IMR-90 (cell line): Measurements from ENCODE around the gene RAB3A. TPM values are rescaled to one million over a fixed set of nuclear protein-coding genes. Genes with fewer than 3 reads are reported as not detected.

ENCODE experiments used
- ATAC-seq: fragments of 200-7000 bp; cut with Tn5 transposase; 2 replicates; pipeline ENCODE4 v1.9.1; 2020; ENCODE audit warnings: low read depth, mild to moderate bottlenecking, moderate library complexity
- BruUV-seq: library from RNA; stranded (reverse); fragments of 400-500 nt; replicated peaks from 2 replicates; lab custom pipeline; 2021; lab: Mats Ljungman, UMichigan
- CTCF ChIA-PET: fragments of 300-600 bp; formaldehyde crosslinking; extraction: SDS; loops from one replicate; lab custom pipeline; 2021; ENCODE audit warnings: antibody characterized with exemption; lab: Yijun Ruan, JAX
- POLR2A ChIA-PET: fragments of 300-600 bp; sonication (Branson Sonifier 250); formaldehyde crosslinking; loops from one replicate; lab custom pipeline; 2022; ENCODE audit warnings: antibody characterized with exemption; ENCODE audit not compliant: unreplicated experiment; lab: Charles Lee
- DNase-seq: peaks from one replicate; pipeline ENCODE4 v3.0.0; 2013
- H2AFZ ChIP-seq: replicated peaks from 2 replicates; pipeline ENCODE3; 2013; ENCODE audit warnings: low read length, mild to moderate bottlenecking; ENCODE audit not compliant: poor library complexity
- H2AK5ac ChIP-seq: 2 replicates; pipeline ENCODE4 v1.6.1; 2013; ENCODE audit warnings: low read depth, low read length, inconsistent platforms
- H2AK9ac ChIP-seq: replicated peaks from 2 replicates; pipeline ENCODE3; 2013; ENCODE audit warnings: mild to moderate bottlenecking, low read depth, low read length, moderate library complexity; ENCODE audit not compliant: poor library complexity
- H2BK120ac ChIP-seq: 2 replicates; pipeline ENCODE4 v1.6.1; 2013; ENCODE audit warnings: low read depth, low read length, inconsistent platforms
- H2BK15ac ChIP-seq: 3 replicates; pipeline ENCODE4 v1.6.1; 2013; ENCODE audit warnings: low read depth, low read length, inconsistent platforms
- H2BK20ac ChIP-seq: 2 replicates; pipeline ENCODE4 v1.6.1; 2013; ENCODE audit warnings: low read depth, mild to moderate bottlenecking, inconsistent platforms, low read length, moderate library complexity
- H2BK5ac ChIP-seq: 2 replicates; pipeline ENCODE4 v1.6.1; 2013; ENCODE audit warnings: mild to moderate bottlenecking, low read depth, low read length, inconsistent platforms; ENCODE audit not compliant: poor library complexity, severe bottlenecking
- H3K14ac ChIP-seq: replicated peaks from 2 replicates; pipeline ENCODE4 v1.6.1; 2013; ENCODE audit warnings: low read depth, low read length, inconsistent platforms
- H3K18ac ChIP-seq: 2 replicates; pipeline ENCODE4 v1.6.1; 2013; ENCODE audit warnings: low read depth, low read length, control low read depth
- H3K23ac ChIP-seq: 2 replicates; pipeline ENCODE4 v1.6.1; 2013; ENCODE audit warnings: low read depth, low read length, inconsistent platforms
- H3K27ac ChIP-seq: 2 replicates; pipeline ENCODE4 v1.5.1; 2013; ENCODE audit warnings: mild to moderate bottlenecking, control low read depth, low read length; ENCODE audit not compliant: insufficient read depth
- H3K27me3 ChIP-seq: 2 replicates; pipeline ENCODE4 v1.6.1; 2013; ENCODE audit warnings: low read length; ENCODE audit not compliant: control insufficient read depth, insufficient read depth
- H3K36me3 ChIP-seq: 2 replicates; pipeline ENCODE4 v1.6.1; 2013; ENCODE audit warnings: low read length, mixed read lengths; ENCODE audit not compliant: control insufficient read depth, insufficient read depth
- H3K4ac ChIP-seq: 2 replicates; pipeline ENCODE4 v1.6.1; 2013; ENCODE audit warnings: low read depth, low read length, inconsistent platforms
- H3K4me1 ChIP-seq: 2 replicates; pipeline ENCODE4 v1.6.1; 2013; ENCODE audit warnings: low read length, mixed read lengths; ENCODE audit not compliant: control insufficient read depth, insufficient read depth
- H3K4me2 ChIP-seq: 2 replicates; pipeline ENCODE4 v1.6.1; 2013; ENCODE audit warnings: low read depth, mild to moderate bottlenecking, control low read depth, low read length, moderate library complexity
- H3K4me3 ChIP-seq: 2 replicates; pipeline ENCODE4 v1.5.1; 2013; ENCODE audit warnings: low read depth, mild to moderate bottlenecking, control low read depth, low read length, moderate library complexity; ENCODE audit not compliant: insufficient read depth
- H3K56ac ChIP-seq: 2 replicates; pipeline ENCODE4 v1.6.1; 2013; ENCODE audit warnings: low read length, inconsistent platforms; ENCODE audit not compliant: insufficient read depth; ENCODE audit errors: extremely low read depth
- H3K79me1 ChIP-seq, 2 experiments: 2 replicates each; pipeline ENCODE4 v1.6.1; 2013; ENCODE audit warnings: low read length in 2 of 2, inconsistent platforms in 1 of 2, low read depth in 1 of 2
- H3K9ac ChIP-seq: 2 replicates; pipeline ENCODE4 v1.6.1; 2013; ENCODE audit warnings: low read depth, low read length, control low read depth
- H3K9me1 ChIP-seq: 2 replicates; pipeline ENCODE4 v1.6.1; 2013; ENCODE audit warnings: low read length, inconsistent platforms; ENCODE audit not compliant: insufficient read depth
- H3K9me3 ChIP-seq: 2 replicates; pipeline ENCODE4 v1.6.1; 2013; ENCODE audit warnings: low read length; ENCODE audit not compliant: control insufficient read depth, insufficient read depth
- H4K20me1 ChIP-seq: 2 replicates; pipeline ENCODE4 v1.6.1; 2013; ENCODE audit warnings: low read length, inconsistent platforms; ENCODE audit not compliant: insufficient read depth
- H4K5ac ChIP-seq: 2 replicates; pipeline ENCODE4 v1.6.1; 2013; ENCODE audit warnings: mild to moderate bottlenecking, low read depth, low read length, control low read depth
- H4K8ac ChIP-seq, 2 experiments: 2 replicates each; pipeline ENCODE4 v1.6.1; 2013; ENCODE audit warnings: low read depth in 2 of 2, low read length in 2 of 2, control low read depth in 1 of 2, inconsistent platforms in 1 of 2
- H4K91ac ChIP-seq: 2 replicates; pipeline ENCODE4 v1.6.1; 2013; ENCODE audit warnings: low read depth, low read length, inconsistent platforms; ENCODE audit not compliant: insufficient read depth
- BHLHE40 ChIP-seq: fragments of 150-350 bp; IDR thresholded peaks from 2 replicates; pipeline ENCODE4 v1.6.1; 2016; ENCODE audit warnings: mild to moderate bottlenecking, low read depth, low read length
- CEBPB ChIP-seq: IDR thresholded peaks from 2 replicates; pipeline ENCODE4 v1.6.1; 2012; ENCODE audit warnings: low read depth, low read length, improper control_type of control experiment
- FOS ChIP-seq: fragments of 150-350 bp; IDR thresholded peaks from 2 replicates; pipeline ENCODE4 v1.6.1; 2016; ENCODE audit warnings: low read depth, low read length
- MAFK ChIP-seq: IDR thresholded peaks from 2 replicates; pipeline ENCODE4 v1.6.1; 2012; ENCODE audit warnings: low read depth, low read length, improper control_type of control experiment
- MAZ ChIP-seq: IDR thresholded peaks from 2 replicates; pipeline ENCODE4 v1.6.1; 2012; ENCODE audit warnings: low read depth, mild to moderate bottlenecking, low read length, improper control_type of control experiment, moderate library complexity, borderline replicate concordance
- MXI1 ChIP-seq: IDR thresholded peaks from 2 replicates; pipeline ENCODE4 v1.6.1; 2012; ENCODE audit warnings: low read depth, mild to moderate bottlenecking, low read length, moderate library complexity, borderline replicate concordance
- NFE2L2 ChIP-seq: fragments of 150-350 bp; IDR thresholded peaks from 2 replicates; pipeline ENCODE4 v1.6.1; 2016; ENCODE audit warnings: low read depth, mild to moderate bottlenecking, low read length
- POLR2A ChIP-seq: IDR thresholded peaks from 2 replicates; pipeline ENCODE4 v1.6.1; 2012; ENCODE audit warnings: mild to moderate bottlenecking, low read depth, low read length
- RAD21 ChIP-seq: IDR thresholded peaks from 2 replicates; pipeline ENCODE4 v1.6.1; 2012; ENCODE audit warnings: low read length, improper control_type of control experiment
- RCOR1 ChIP-seq: IDR thresholded peaks from 2 replicates; pipeline ENCODE4 v1.6.1; 2012; ENCODE audit warnings: mild to moderate bottlenecking, low read length, improper control_type of control experiment; ENCODE audit not compliant: insufficient replicate concordance
- RFX5 ChIP-seq: IDR thresholded peaks from 2 replicates; pipeline ENCODE4 v1.8.0; 2012; ENCODE audit warnings: low read depth, mild to moderate bottlenecking, low read length, moderate library complexity
- SMC3 ChIP-seq: fragments of 150-350 bp; IDR thresholded peaks from 2 replicates; pipeline ENCODE4 v1.6.1; 2016; ENCODE audit warnings: low read depth, mild to moderate bottlenecking, antibody characterized with exemption, low read length, moderate library complexity
- WGBS, 2 experiments: methylation state at CpG; one replicate each; pipeline versions ENCODE4 v1.1.5 to v1.1.7; 2013; ENCODE audit warnings: missing lambda C conversion rate in 2 of 2; ENCODE audit not compliant: insufficient read length in 1 of 2; ENCODE audit errors: extremely low coverage in 2 of 2; 5-methylcytosine and 5-hydroxymethylcytosine counted together
- dilution Hi-C: fragments of 300-500 bp; cut with HindIII; formaldehyde crosslinking; loops from one replicate; pipeline ENCODE4 v1.14.3; 2018; ENCODE audit warnings: low sequenced_read_pairs; ENCODE audit not compliant: unreplicated experiment
- in situ Hi-C: fragments of 300-500 bp; cut with MboI; formaldehyde crosslinking; loops from 3 replicates; pipeline ENCODE4 v1.14.3; 2019; ENCODE audit warnings: low sequenced_read_pairs, inconsistent platforms, mixed read lengths
- intact Hi-C: fragments of 100-400 bp; cut with micrococcal nuclease; formaldehyde crosslinking; loops from 2 replicates; pipeline ENCODE4 v1.10.0; 2022
- polyA plus RNA-seq, 3 experiments: library from polyadenylated mRNA; depleted of rRNA; stranded (reverse); fragments of >200 nt; gene quantifications; 2 replicates each; pipeline ENCODE4 v1.2.3, GENCODE V29; 2012; ENCODE audit warnings: low replicate concordance in 1 of 3
- total RNA-seq: library from RNA; depleted of rRNA; stranded (reverse); fragments of >200 nt; gene quantifications from 2 replicates; pipeline ENCODE4 v1.2.3, GENCODE V29; 2012
- TF ChIP-seq, protein P1 (sequence below): fragments of 150-350 bp; IDR thresholded peaks from 2 replicates; pipeline ENCODE4 v1.6.1; 2017; ENCODE audit warnings: mild to moderate bottlenecking, antibody characterized with exemption, low read length, low read depth
- TF ChIP-seq, protein P2 (sequence below): conservative IDR thresholded peaks from 2 replicates; pipeline ENCODE4 v1.5.1; 2012; ENCODE audit warnings: mild to moderate bottlenecking, low read depth, low read length, improper control_type of control experiment
- TF ChIP-seq, protein P3 (sequence below): fragments of 150-350 bp; IDR thresholded peaks from 2 replicates; pipeline ENCODE4 v1.6.1; 2016; ENCODE audit warnings: low read depth, mild to moderate bottlenecking, low read length, moderate library complexity, borderline replicate concordance

The RAB3A gene
- total and polyA plus RNA-seq, 2 of the 4 experiments (the other 2 are of a cell fraction), result 3.0 to 13.6 TPM

DNA sequence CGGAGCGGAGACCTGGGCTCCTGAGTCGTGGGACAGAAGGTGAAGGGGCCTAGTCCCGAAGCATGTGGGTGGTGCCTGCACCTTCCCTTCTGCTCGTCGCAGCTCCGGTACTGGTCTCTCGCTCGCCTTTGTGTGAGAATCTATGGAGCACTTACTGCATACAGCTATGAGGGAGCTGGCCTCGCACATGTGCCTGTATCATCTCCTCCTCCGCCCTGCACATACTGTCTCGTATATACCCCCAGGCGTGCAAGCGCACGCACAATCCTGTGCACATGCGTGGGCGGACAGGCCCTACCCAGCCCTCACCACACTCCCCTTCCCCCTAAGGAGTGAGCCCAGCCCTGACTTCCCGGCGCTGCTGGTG lies 42.2 kb downstream of the RAB3A start:
- Histone ChIP-seq H2BK15ac (no peak overlapping the region), H3K18ac (no peak overlapping the region), H3K4me2 (peak overlapping the region; percentile 67), H3K4me3 (no peak overlapping the region), H2BK5ac (no peak overlapping the region), H3K9ac (no peak overlapping the region), H3K9me1 (peaks cover 5% of the 10 kb centered on the region), H3K56ac (no peak overlapping the region), H4K5ac (no peak overlapping the region), H2AK5ac (peak overlapping the region; percentile 35; the same call in 1 of the 2 replicates), H3K27ac (no peak overlapping the region), H4K8ac (peak overlapping the region in 1 of 2 experiments; percentile 83; a peak in 1 of 4 replicates), H3K4ac (no peak overlapping the region), H2AK9ac (peak overlapping the region; percentile 5), H3K27me3 (no peaks in the 10 kb centered on the region), H3K14ac (no peak overlapping the region), H3K36me3 (peaks cover 38% of the 10 kb centered on the region), H3K23ac (no peak overlapping the region), H3K4me1 (peaks cover 13% of the 10 kb centered on the region), H2BK20ac (no peak overlapping the region), H3K9me3 (no peaks in the 10 kb centered on the region), H2BK120ac (no peak overlapping the region), H3K79me1 (peaks cover 6 to 26% of the 10 kb centered on the region in 2 experiments), H4K91ac (no peak overlapping the region), H4K20me1 (peaks cover 5% of the 10 kb centered on the region), H2AFZ (peak overlapping the region; percentile 73)
- DNase-seq (no peak), ATAC-seq (no peak; the same call in 1 of the 2 replicates)
- dilution Hi-C loops (no loop called here), intact Hi-C loops (no loop called here), in situ Hi-C loops (no loop called here)
- ChIA-PET CTCF (no interaction called here), POLR2A (no interaction called here)
- BruUV-seq, result no TSS peak
- TF ChIP-seq RCOR1 (no peak), RFX5 (no peak), MXI1 (no peak), NFE2L2 (no peak), RAD21 (no peak), BHLHE40 (no peak), SMC3 (no peak), POLR2A (no peak), MAFK (no peak), MAZ (no peak), CEBPB (no peak), FOS (no peak)
- TF ChIP-seq, protein P1, sequence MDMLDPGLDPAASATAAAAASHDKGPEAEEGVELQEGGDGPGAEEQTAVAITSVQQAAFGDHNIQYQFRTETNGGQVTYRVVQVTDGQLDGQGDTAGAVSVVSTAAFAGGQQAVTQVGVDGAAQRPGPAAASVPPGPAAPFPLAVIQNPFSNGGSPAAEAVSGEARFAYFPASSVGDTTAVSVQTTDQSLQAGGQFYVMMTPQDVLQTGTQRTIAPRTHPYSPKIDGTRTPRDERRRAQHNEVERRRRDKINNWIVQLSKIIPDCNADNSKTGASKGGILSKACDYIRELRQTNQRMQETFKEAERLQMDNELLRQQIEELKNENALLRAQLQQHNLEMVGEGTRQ, result no peak
- TF ChIP-seq, protein P2, sequence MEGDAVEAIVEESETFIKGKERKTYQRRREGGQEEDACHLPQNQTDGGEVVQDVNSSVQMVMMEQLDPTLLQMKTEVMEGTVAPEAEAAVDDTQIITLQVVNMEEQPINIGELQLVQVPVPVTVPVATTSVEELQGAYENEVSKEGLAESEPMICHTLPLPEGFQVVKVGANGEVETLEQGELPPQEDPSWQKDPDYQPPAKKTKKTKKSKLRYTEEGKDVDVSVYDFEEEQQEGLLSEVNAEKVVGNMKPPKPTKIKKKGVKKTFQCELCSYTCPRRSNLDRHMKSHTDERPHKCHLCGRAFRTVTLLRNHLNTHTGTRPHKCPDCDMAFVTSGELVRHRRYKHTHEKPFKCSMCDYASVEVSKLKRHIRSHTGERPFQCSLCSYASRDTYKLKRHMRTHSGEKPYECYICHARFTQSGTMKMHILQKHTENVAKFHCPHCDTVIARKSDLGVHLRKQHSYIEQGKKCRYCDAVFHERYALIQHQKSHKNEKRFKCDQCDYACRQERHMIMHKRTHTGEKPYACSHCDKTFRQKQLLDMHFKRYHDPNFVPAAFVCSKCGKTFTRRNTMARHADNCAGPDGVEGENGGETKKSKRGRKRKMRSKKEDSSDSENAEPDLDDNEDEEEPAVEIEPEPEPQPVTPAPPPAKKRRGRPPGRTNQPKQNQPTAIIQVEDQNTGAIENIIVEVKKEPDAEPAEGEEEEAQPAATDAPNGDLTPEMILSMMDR, result no peak
- TF ChIP-seq, protein P3, sequence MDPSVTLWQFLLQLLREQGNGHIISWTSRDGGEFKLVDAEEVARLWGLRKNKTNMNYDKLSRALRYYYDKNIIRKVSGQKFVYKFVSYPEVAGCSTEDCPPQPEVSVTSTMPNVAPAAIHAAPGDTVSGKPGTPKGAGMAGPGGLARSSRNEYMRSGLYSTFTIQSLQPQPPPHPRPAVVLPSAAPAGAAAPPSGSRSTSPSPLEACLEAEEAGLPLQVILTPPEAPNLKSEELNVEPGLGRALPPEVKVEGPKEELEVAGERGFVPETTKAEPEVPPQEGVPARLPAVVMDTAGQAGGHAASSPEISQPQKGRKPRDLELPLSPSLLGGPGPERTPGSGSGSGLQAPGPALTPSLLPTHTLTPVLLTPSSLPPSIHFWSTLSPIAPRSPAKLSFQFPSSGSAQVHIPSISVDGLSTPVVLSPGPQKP, result no peak
- 73% methylated on average over 10 of the region's 19 CpGs; no CpG with 5 or more reads in 1 of the 2 experiments for WGBS, 2 experiments
